NCI-H2196 treated with DMSO at 0.1 percent for 48 hours (cell line): ENCODE data around the gene ZBTB43.

Source experiments
- DNase-seq: peaks from one replicate; lab custom pipeline; 2025; ENCODE audit not compliant: unreplicated experiment; lab: John Stamatoyannopoulos, UW

ZBTB43 gene

GRCh38 chr9:126856326-126856877 lies 51.6 kb downstream of the ZBTB43 start:
- no peak for DNase-seq

GRCh38 chr9:126857261-126857960 lies 52.6 kb downstream of the ZBTB43 start:
- peak; percentile 45 for DNase-seq

GRCh38 chr9:126859111-126859510 lies 54.3 kb downstream of the ZBTB43 start:
- DNase-seq: no peak

GRCh38 chr9:126860077-126860756 lies 55.4 kb downstream of the ZBTB43 start, which contains the start of gene ZBTB34:
Gene ZBTB34 (plus strand): TSS chr9:126860639. CDS start chr9:126879400, 18,761 bp downstream.
- DNase-seq: peak; percentile 49

- no peak for DNase-seq
Measured at GRCh38 chr9:126860757-126861466, 56.1 kb downstream of the ZBTB43 start.

- no peak for DNase-seq
Measured at GRCh38 chr9:126861707-126862103, 56.9 kb downstream of the ZBTB43 start.

- DNase-seq: no peak
Measured at GRCh38 chr9:126862104-126862761, 57.4 kb downstream of the ZBTB43 start.

GRCh38 chr9:126864771-126865170 lies 59.9 kb downstream of the ZBTB43 start:
- DNase-seq: no peak

GRCh38 chr9:126869368-126869767 lies 64.5 kb downstream of the ZBTB43 start:
- DNase-seq: no peak

GRCh38 chr9:126872516-126872915 lies 67.7 kb downstream of the ZBTB43 start:
- no peak for DNase-seq

GRCh38 chr9:126874546-126875314 lies 69.9 kb downstream of the ZBTB43 start:
- no peak for DNase-seq

GRCh38 chr9:126875756-126876510 lies 71.1 kb downstream of the ZBTB43 start:
- no peak for DNase-seq

- DNase-seq: no peak
Measured at GRCh38 chr9:126876531-126876930, 71.7 kb downstream of the ZBTB43 start.

- no peak for DNase-seq
Measured at GRCh38 chr9:126877418-126877817, 72.6 kb downstream of the ZBTB43 start.

- DNase-seq: no peak
Measured at GRCh38 chr9:126879288-126879687, 74.4 kb downstream of the ZBTB43 start.

- no peak for DNase-seq
Measured at GRCh38 chr9:126880226-126880946, 75.5 kb downstream of the ZBTB43 start.

- no peak for DNase-seq
Measured at GRCh38 chr9:126880947-126881332, 76.1 kb downstream of the ZBTB43 start.

- no peak for DNase-seq
Measured at GRCh38 chr9:126882746-126883145, 77.9 kb downstream of the ZBTB43 start.

GRCh38 chr9:126883636-126884035 lies 78.8 kb downstream of the ZBTB43 start:
- DNase-seq: no peak
